ENCODE data around the gene LANCL2. TPM values are rescaled to one million over a fixed set of nuclear protein-coding genes. Genes with fewer than 3 reads are reported as not detected.

Gene LANCL2
- total RNA-seq, 2 experiments from 2014 or later: 19.0 to 19.6 TPM

DNA sequence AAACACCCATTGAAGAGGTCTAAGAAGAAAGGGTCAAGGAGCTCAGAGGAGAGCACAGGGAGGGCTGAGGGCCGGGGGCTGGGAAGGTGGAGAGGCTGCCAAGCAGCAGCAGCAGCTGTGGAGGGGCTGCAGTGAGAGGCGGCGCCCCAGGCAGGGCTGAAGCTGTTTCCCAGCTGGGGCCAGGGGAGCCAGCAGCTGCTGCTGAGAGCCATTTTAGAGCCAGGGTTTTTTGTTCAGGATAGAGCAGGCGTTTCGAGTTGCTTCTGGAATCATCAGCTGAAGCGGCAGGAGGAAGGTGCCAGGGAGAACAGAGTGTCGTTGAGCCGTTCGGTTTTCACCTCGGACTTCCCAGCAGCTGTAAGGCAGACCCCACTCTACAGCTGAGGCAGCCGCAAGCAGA, 62.7 kb downstream of the LANCL2 start:
- CTCF ChIA-PET: interaction anchor here (0.5 to 0.9 kb wide), 2 partner anchors 62 to 148 kb away, joined by 3 read pairs; no protein-coding TSS in a partner anchor
- POLR2A ChIA-PET: interaction anchor here (0.6 kb wide), 1 partner anchor 141 kb away, joined by 3 read pairs; no protein-coding TSS in a partner anchor

DNA sequence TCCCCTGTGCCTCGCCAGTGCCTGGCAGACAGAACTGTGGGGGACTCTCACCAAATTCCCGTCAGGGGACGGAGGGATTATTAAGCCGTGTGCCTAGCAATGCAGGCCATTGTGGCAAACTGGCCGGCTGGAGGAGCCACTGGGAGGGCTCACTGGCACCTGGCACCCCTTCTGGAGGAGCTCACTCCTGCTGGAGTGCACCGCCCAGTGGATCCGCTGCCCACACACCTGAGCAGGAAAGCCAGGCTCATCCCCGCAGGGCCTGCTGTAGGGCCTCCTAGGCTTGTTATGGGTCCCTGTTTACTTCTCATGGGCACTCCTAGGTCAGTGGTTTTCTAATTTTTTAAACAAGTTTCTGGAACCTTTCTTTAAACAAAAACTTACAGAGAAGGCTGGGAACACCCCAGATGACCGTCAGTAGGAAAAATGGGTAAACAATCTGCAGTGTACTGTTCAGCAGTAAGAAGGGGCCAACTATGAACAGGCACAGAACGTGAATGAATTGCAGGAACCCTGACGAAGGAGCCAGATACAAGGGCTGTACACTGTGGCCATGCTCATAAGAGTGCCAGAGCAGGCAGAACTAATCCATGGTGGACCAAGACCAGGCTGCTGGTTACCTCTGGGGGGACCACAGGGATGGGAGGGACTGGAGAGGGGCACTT, 64.8 kb downstream of the LANCL2 start:
- POLR2A ChIA-PET: no interaction called here
- CTCF ChIA-PET: interaction anchor here (1.6 kb wide), 1 partner anchor 15 kb away, joined by 5 read pairs; no protein-coding TSS in a partner anchor

DNA sequence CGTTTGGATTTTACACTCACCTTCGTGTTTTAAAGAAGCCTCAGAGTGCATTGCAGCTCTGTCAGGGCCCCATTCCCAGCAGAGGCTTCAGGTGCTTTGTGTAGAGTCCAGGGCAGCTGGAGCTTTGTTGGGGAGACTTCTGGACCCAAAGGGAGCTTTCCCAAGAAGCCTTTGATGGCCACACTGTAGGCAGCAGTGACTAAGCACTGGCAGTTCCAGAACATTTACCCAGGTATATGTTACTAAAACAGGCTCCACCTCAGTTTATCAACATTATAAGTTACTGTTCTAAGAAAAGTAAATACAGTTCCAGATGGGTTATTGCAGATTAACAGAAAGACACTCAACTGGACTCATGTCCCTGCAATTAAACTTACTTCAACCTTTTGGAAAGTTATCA, 66.8 kb downstream of the LANCL2 start:
- ChIA-PET POLR2A (no interaction called here), CTCF (interaction anchor here (0.6 kb wide), 1 partner anchor 136 kb away, joined by 4 read pairs; no protein-coding TSS in a partner anchor)

DNA sequence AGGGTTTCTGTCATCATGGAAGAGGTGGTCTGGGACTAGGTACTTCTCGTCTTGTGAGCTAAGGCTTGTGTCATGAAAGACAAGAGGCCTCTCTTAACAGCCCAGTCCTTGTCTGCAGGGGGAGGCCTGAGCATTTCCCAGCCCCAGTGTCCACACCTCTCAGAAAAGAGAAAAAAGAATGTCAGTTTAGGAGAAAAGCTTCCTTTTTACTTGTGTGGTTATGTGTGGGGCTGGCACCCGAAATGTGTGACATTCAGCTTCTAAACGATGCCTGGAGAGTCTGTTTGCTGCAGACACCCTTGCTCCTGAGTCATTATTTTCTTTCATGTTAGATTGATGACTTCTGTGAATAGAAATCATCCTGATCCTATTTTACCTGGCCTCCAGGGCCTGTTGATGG, 67.4 kb downstream of the LANCL2 start:
- ChIA-PET POLR2A (no interaction called here), CTCF (interaction anchor here (1.1 kb wide), 1 partner anchor 9 kb away, joined by 4 read pairs; no protein-coding TSS in a partner anchor)

GRCh38 chr7:55432939-55433784, 68.0 kb downstream of the LANCL2 start:
- ChIA-PET POLR2A (no interaction called here), CTCF (interaction anchor here (1.1 kb wide), 1 partner anchor 9 kb away, joined by 4 read pairs; no protein-coding TSS in a partner anchor)

DNA sequence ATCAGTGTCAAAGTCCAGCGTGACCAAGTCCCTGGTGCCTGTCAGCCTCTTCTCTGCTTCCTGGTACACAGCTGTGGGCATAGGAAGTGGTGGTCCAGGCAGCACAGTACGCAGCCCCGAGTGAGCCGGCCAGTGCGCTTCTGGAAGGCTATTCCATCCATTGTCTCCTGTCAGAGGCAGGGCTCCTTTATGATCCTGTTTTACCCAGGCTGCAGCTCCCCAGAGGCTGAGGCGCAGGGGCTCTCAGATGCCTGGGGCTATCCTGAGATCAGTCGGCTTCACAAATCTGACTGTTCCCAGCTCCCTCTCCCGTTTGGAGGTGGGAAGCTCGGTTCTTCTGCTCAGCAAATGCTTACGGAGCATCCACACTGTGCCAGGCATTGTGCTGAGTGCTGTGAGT, 70.3 kb downstream of the LANCL2 start:
- ChIA-PET POLR2A (no interaction called here), CTCF (no interaction called here)

GRCh38 chr7:55436457-55436856, 71.3 kb downstream of the LANCL2 start:
- ChIA-PET CTCF (no interaction called here), POLR2A (no interaction called here)

DNA sequence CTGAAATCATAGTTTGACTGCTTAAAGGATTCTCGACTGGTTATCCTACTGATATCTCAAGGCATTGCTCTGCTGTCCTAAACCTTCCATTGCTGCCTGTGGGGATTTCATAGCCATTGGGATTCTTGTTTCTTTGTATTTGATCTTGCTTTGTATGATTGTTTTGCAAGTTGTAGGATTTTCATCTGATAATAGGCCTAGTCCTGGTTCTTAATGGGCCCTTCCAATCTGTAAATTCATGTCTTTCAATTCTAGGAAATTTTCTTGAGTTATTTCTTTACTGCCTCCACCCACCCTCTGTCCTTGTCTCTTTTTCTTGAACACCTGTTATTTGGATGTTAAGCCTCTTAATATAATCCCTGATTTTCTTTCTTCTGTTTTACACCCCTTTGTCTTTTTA, 72.2 kb downstream of the LANCL2 start:
- ChIA-PET POLR2A (interaction anchor here (0.6 kb wide), 1 partner anchor 32 kb away, joined by 3 read pairs; no protein-coding TSS in a partner anchor), CTCF (no interaction called here)

- ChIA-PET POLR2A (no interaction called here), CTCF (no interaction called here)
Observed at GRCh38 chr7:55438085-55438756, 73.1 kb downstream of the LANCL2 start.

DNA sequence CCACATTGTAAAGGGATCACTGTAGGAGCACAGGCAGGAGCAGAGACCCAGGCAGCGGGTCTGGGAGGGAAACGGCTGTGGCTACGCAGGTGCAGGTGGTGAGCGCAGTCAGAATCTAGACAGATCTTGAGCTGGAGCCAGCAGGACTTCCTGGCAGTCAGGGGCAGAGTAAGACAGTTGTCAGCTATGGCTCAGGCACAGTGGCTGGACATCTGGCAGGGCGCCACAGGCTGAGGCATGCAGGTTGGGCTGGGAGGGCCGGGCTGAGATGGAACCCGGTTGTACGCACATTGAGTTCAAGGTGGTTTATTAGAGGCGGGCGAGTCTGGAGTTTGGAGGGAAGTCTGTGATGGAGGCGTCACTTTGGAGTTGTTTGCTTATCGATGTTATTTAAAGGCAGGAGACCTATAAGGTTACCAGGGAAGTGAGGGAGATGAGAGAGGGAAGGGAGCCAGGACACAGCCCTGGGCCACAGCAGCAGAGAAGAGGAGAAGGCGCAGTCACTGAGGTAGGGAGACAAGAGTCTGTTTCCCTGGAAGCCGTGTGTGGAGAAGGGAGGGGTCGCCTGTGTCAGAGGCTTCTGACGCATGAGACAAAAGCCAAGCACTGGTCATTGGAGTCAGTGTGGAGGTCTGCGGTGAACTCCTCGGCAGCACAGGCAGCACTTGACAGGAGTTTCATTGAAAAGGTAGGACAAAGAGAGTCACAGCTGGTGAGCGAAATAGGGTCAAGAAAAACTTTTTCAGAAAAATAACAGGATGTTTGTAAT, 73.8 kb downstream of the LANCL2 start:
- ChIA-PET CTCF (no interaction called here), POLR2A (no interaction called here)

GRCh38 chr7:55439627-55440026, 74.5 kb downstream of the LANCL2 start:
- ChIA-PET CTCF (no interaction called here), POLR2A (no interaction called here)

GRCh38 chr7:55440040-55440690, 75.0 kb downstream of the LANCL2 start:
- POLR2A ChIA-PET: no interaction called here

GRCh38 chr7:55441002-55441401, 75.9 kb downstream of the LANCL2 start:
- CTCF ChIA-PET: no interaction called here
- POLR2A ChIA-PET: no interaction called here

More at GRCh38 chr7:55440040-55440690, 75.0 kb downstream of the LANCL2 start:
- CTCF ChIA-PET: no interaction called here

GRCh38 chr7:55441774-55442522, 76.8 kb downstream of the LANCL2 start:
- ChIA-PET POLR2A (no interaction called here), CTCF (no interaction called here)

- ChIA-PET CTCF (interaction anchor here (0.6 kb wide), 1 partner anchor 159 kb away, joined by 4 read pairs; no protein-coding TSS in a partner anchor), POLR2A (no interaction called here)
Observed at GRCh38 chr7:55444786-55445185, 79.6 kb downstream of the LANCL2 start.

- CTCF ChIA-PET: no interaction called here
- POLR2A ChIA-PET: no interaction called here
Observed at GRCh38 chr7:55448526-55448925, 83.4 kb downstream of the LANCL2 start.

DNA sequence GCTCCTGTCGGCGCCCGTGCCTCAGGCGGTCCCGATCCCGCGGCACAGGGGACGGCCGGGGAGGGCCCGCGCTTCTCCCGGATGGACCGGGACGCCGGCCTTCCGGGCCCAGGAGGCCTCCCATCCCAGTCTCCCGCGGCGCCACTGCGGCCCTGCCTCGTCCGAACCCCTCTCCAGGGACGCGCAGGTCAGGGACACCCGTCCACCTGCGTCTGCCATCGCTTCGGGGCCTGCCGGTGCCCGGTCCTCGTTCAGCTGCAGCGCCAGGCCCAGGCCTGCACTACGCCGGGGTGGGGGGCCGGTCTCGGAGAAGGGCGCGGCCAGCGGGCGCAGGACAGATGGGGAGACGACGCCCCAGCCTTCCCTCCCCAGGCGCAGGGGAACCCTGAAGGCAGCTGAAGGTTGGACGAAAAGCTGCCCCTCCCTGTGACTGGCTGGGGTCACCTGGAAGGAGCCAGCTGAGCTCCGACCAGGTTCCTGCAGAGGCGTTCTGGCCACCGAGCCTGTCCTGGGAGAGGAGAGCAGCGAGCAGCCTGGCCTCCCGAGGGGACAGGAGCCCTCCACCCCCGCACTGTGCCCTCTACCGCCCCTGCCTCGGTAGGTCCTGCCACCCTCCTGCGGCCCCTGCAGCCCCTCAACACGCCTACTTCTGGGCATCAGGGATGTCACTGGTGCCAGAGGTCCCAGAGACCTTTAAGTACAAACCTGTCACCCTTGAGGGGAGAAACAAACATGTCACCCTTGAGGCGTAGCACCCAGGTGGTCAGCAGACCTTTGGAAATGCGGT, 84.3 kb downstream of the LANCL2 start:
- POLR2A ChIA-PET: no interaction called here
- CTCF ChIA-PET: no interaction called here

Data from activated CD8-positive, alpha-beta memory T cell treated with anti-CD3 and anti-CD28 coated beads for 36 hours (primary cell).